HuH-7 (cell line): ENCODE data around the gene EPGN.

ENCODE experiments used
- DNase-seq: peaks from one replicate; pipeline ENCODE4 v3.0.0; 2011; ENCODE audit warnings: low spot score

The EPGN gene

GRCh38 chr4:74308215-74308614, at the start of gene EPGN:
Gene EPGN (plus strand): TSS chr4:74308470. CDS start chr4:74308534, 64 bp downstream.
- no peak for DNase-seq

DNA sequence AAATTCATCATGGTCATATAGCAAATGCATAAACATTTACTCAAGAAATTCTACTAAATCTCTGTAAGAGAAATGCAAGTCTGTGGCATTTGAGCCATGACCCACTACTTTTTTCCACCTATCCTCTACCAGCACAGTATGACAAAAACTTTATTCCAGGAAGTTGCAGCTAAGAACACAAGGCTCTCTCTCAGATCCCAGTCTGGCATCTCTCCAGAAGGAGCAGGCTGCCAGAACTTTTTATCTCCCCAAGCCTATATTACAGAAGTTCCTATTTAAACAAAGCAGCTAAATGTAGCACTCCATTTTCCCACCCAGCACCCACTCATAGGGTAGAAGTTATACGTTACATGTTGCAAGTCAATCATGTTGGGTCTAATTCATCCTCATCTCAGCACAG, 49.3 kb upstream of the EPGN start:
- no peak for DNase-seq

GRCh38 chr4:74260036-74260435, 48.2 kb upstream of the EPGN start:
- no peak for DNase-seq

- no peak for DNase-seq
These were observed 45.7 kb upstream of the EPGN start for GRCh38 chr4:74262522-74262921.

DNA sequence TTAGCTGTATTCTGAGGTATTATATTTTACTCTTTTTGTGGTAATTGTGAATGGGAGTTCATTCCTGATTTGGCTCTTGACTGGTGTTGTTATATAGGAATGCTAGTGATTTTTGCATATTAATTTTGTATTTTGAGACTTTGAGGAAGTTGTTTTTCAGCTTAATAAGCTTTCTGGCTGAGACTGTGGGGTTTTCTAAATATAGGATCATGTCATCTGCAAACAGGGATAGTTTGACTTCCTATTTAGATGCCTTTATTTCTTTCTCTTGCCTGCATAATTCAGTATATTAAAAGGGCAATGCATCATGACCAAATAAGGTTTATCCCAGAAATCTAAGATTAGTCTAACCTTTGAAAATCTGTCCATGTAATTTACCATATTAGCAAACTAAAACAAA, 44.7 kb upstream of the EPGN start:
- no peak for DNase-seq

DNA sequence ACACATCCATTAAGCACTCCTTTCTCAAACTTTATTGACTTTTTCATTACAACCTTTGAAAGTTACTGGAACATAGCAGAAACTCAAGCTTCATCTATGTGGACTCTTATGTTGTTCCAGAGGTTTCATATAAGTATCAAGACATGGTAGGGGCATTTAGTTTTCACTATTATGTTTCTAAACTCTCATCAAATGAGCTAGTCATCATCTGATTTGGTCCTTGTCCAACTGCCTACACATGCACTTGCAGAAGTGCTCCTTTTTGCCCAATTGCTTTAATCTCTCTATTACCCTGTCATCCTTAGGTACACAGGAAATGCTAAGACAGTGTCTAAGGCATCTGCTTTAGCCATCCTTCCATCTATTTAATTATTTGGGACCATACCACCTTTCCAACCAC, 42.2 kb upstream of the EPGN start:
- no peak for DNase-seq

DNA sequence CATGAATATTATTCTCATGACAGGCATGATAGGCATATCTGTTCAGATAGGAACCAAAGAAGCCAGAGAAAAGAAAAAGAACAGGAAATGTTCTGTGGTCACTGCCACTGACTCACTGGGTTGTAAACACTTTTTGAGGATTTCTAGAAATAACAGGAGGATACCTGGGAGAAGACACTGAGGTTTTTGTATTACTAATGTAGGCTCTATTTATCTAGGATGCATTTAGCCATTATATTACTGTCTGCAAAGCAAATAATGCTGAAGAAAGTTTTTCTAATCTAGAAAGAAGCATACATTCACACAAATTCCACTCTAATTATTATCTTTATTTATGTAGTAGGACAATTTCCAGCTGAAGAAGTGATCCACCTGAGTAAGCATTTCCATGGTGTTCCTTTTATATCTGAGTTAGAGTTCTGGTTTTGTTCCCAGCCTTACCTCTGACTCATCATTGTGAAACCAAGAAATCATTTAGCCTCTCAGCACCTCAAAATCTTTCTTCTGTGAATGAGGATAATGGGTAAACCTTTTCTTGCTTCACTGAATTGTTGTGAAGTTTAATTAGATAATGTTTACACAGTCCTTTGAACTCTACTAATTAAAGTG, 40.2 kb upstream of the EPGN start:
- DNase-seq = no peak

GRCh38 chr4:74268643-74269042, 39.6 kb upstream of the EPGN start:
- DNase-seq = no peak

- no peak for DNase-seq
These were observed 29.8 kb upstream of the EPGN start for GRCh38 chr4:74278490-74278889.

GRCh38 chr4:74279716-74280115, 28.6 kb upstream of the EPGN start:
- DNase-seq = no peak

GRCh38 chr4:74282926-74283325, 25.3 kb upstream of the EPGN start:
- no peak for DNase-seq

GRCh38 chr4:74283614-74284013, 24.7 kb upstream of the EPGN start:
- no peak for DNase-seq

DNA sequence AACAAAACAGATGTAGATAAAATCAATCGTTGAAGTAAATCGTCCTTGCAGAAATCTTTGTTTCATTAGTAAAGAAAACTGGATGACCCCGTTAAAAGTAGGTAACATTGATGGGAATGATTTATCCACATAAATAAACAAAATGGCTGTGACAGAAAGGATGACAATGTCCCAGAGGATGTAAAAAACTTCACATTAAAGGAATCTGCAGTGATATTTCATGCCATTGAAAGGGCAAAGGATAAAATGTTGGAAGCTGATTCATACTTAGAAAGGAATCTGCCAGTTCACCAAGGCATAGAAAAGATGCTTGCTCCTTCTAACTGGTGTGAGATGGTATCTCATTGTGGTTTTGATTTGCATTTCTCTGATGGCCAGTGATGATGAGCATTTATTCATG, 24.2 kb upstream of the EPGN start:
- no peak for DNase-seq

- no peak for DNase-seq
These were observed 21.1 kb upstream of the EPGN start for GRCh38 chr4:74287164-74287563.

DNA sequence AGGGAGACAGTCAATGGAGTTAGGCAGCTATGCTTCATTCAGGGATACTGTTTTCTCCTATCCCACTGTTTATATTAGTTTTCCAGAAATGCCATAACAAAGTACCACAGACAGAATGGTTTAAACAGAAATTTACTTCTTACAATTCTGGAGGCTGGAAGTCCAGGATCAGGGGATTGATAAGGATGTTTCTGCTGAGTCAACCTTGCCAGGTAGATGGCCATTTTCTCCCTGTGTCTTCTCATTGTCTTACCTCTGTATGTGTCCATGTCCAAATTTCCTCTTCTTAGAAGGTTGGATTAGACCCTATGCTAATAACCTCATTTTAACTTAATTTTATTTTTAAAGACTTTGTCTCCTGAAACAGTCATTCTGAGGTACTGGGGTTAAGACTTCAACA, 20.5 kb upstream of the EPGN start:
- no peak for DNase-seq

DNA sequence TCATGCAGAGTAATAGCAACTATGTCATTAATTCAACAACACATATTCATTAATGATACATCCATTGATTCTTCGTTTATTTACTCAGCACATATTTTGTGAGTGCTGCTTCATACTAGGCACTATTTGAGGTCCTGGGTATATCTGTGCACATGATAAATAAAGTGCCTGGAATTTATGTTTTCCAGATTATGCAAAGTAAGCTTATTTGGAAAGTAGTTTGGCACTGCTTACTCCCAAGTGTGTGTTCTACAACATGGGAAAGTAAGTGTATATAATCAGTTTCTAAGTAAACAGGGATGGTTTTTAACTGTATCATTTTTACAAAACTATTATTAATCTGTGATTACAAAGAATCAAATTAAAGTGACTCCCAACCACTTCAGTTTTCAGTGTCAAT, 16.8 kb upstream of the EPGN start:
- DNase-seq = no peak

DNA sequence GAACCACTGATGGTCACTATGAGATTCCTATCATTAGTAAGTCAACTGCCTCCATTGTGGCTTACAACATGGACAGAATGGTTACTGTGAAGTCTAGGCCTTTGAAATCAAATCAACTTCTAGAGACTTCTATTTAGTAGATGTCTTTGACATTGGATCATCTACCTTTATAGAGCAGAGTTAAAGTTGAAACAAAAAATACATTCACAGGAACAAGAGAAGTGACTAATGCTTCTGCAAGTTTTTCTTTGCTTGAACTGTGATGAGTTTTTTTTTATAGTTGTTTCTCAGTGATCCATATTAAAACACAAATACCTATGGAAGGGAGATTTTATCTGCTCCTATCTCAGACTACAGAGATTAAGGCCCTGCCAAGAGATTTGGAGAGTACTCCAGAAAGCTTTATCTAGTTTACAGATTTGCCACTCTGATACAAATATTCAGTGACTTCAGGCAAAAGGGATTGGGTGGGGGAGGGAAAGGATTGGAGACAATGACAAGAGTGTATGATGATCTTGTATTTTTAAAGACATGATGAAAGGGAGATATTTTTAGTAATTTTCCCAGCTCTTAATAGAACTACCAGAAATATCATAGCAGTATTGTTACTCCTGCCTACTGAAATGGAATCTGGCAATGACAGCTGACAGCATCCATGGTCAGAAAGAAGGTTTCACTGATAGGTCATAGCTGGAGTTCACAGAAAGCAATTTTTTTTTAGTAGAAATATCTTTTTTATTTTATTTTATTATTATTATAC, 16.0 kb upstream of the EPGN start:
- DNase-seq = no peak

- DNase-seq = no peak
These were observed 14.7 kb upstream of the EPGN start for GRCh38 chr4:74293558-74293957.

DNA sequence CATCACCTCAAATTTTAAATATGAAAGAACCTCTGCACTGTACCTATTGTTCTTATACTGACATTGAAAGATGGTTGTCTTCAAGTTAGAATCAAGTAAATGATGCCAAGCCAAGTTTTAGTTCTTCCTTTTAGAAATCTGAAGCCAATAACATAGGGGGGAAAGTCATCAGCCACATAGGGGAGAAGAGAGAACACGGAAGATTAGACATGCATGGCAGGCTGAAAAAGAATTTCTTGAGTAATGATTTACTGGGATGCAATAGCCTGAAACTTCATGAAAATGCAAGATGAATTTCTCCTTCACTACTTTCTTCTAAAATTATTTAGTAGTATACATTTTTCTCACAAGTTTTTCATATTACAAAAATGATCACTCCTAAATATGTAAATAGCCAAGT, 13.6 kb upstream of the EPGN start:
- no peak for DNase-seq

DNA sequence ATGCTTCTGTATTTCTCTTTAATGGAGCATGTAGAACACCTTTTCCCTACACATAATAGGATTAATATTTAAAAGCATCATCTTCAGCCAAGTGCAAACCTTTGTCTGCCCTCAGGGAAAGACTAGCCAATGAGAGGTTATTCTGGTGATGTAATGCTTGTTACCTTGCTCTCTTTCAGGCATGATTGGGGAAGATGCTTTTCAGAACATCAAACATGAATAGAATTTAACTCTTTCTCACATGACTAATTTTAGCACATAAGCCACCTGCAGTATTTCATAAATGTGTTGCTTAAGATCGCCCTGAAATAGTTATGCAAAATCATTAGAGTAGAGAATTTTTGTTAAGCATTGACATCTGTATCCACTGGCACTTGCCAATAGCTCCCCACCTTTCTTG, 10.7 kb upstream of the EPGN start:
- DNase-seq = no peak

DNA sequence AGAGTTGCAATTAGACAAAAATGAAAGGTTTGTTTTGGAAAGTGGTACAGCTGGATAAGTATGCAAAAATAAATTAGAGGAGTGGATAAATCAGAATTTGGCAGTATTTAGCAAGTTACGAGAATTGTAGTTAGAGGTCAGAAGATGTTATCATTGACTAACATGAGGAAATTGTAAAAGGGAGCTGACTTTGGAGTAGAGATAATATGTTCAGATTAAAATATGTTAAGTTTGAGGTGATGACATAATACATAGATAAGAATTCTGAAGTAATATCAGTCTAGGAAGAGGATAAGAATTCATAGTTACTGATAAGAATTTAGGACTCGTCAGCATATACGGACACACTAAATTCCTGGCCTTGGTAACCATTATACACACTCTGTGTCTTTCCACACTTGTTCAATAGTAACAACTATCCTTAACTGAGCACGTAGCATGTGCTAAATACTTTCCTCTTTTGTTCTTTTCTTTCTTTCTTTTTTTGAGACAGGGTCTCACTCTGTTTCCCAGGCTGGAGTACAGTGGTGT, 4.1 kb upstream of the EPGN start:
- no peak for DNase-seq

- no peak for DNase-seq
These were observed 3.3 kb upstream of the EPGN start for GRCh38 chr4:74305000-74305399.

GRCh38 chr4:74307170-74307569, 1.1 kb upstream of the EPGN start:
- no peak for DNase-seq

GRCh38 chr4:74309223-74309622, 953 bp downstream of the EPGN start:
- DNase-seq = no peak
